ENCODE measurements around the gene PCSK7. TPM values are rescaled to one million over a fixed set of nuclear protein-coding genes. Genes with fewer than 3 reads are reported as not detected.

Gene PCSK7
- total and polyA plus RNA-seq, 2 donors (not counting 3 experiments of a cell fraction or from before 2014, with no cell fraction given) = 40.8 to 72.7 TPM

- Histone ChIP-seq H3K79me2 (ENCODE audit: control insufficient read depth, insufficient read depth, low read length) (no peaks in the 10 kb centered on the region), H3K27ac (ENCODE audit: insufficient read depth, low read depth, low read length) (no peak overlapping the region)
Measured at GRCh38 chr11:117202386-117203068, 29.3 kb downstream of the PCSK7 start.

More at GRCh38 chr11:117202386-117203068, 29.3 kb downstream of the PCSK7 start:
- peaks cover 0 to 4% of the 10 kb centered on the region in 2 experiments for H3K36me3 ChIP-seq (ENCODE audit: control insufficient read depth in 2 of 2, extremely low read depth in 1 of 2, insufficient read depth in 2 of 2, low read length in 2 of 2)
- no peaks in the 10 kb centered on the region for H3K9me3 ChIP-seq (replicated peaks; ENCODE audit: control insufficient read depth, insufficient read depth, low read length)
- FAIRE-seq (no peak), DNase-seq (ENCODE audit: low read depth, low spot score) (no peak)
- no peak overlapping the region for H2AFZ ChIP-seq (ENCODE audit: low read depth, low read length)
- dilution Hi-C loops (cut with MboI; ENCODE audit: extremely low pct_ligation_motif_present, low sequenced_read_pairs) = no loop called here
- H3K4me1 ChIP-seq (ENCODE audit: control insufficient read depth, extremely low read depth, insufficient read depth, low read length) = peaks cover 9% of the 10 kb centered on the region
- no peaks in the 10 kb centered on the region for H3K9me1 ChIP-seq (replicated peaks; ENCODE audit: control insufficient read depth, extremely low read depth, insufficient read depth, low read length)
- no peak overlapping the region for H3K9ac ChIP-seq (replicated peaks; ENCODE audit: extremely low read depth, insufficient read depth, low read length)
- BruUV-seq (replicated peaks) = no TSS peak
- intact Hi-C loops (cut with micrococcal nuclease) = no loop called here
- no peak for TF ChIP-seq POLR2AphosphoS5 (IDR thresholded peaks at IDR 0.05; ENCODE audit: insufficient read depth, low read depth, low read length)
- TF ChIP-seq POLR2A (IDR thresholded peaks at IDR 0.05; ENCODE audit: low read depth, low read length) = no peak
- no peak for TF ChIP-seq MAX (IDR thresholded peaks at IDR 0.05; ENCODE audit: insufficient read depth, insufficient read length)
- TF ChIP-seq FOS (IDR thresholded peaks at IDR 0.05; ENCODE audit: borderline replicate concordance, insufficient read depth, low read length) = no peak
- TF ChIP-seq MYC (IDR thresholded peaks at IDR 0.05; ENCODE audit: low read depth, low read length) = no peak
- TF ChIP-seq CTCF (IDR thresholded peaks at IDR 0.05; ENCODE audit: extremely low read depth in 1 of 2, insufficient read depth in 1 of 2, low read depth in 1 of 2, low read length in 2 of 2) = no peak
- no peak for TF ChIP-seq EZH2 (IDR thresholded peaks at IDR 0.05; ENCODE audit: borderline replicate concordance, low read depth, low read length, severe bottlenecking)
- TF ChIP-seq GATA2 (IDR thresholded peaks at IDR 0.05; ENCODE audit: insufficient read depth, insufficient read length, low read depth, low read length) = no peak
- no peak for TF ChIP-seq JUN (IDR thresholded peaks at IDR 0.05; ENCODE audit: borderline replicate concordance, insufficient read depth, insufficient read length, low read depth)
- no peak overlapping the region for H3K4me2 ChIP-seq (ENCODE audit: insufficient read depth, low read length)
- CTCF ChIA-PET = interaction anchor here (1.6 kb wide), 1 partner anchor 24 kb away, joined by 6 read pairs; no protein-coding TSS in a partner anchor
- POLR2A ChIA-PET = no interaction called here
- no peaks in the 10 kb centered on the region for H3K27me3 ChIP-seq (ENCODE audit: control insufficient read depth in 2 of 2, insufficient read depth in 2 of 2, low read length in 2 of 2)
- H4K20me1 ChIP-seq (replicated peaks; ENCODE audit: control insufficient read depth, extremely low read depth, insufficient read depth, low read length) = no peaks in the 10 kb centered on the region
- H3K4me3 ChIP-seq (replicated peaks in 1 of 3; ENCODE audit: insufficient read depth in 1 of 3, low read depth in 1 of 3, low read length in 3 of 3) = no peak overlapping the region
